OCI-LY1 (cell line): ENCODE data around the gene PARN.

Experiments
- H2AFZ ChIP-seq: fragments of 200-600 bp; sonication (generic), shearing (Covaris generic); 2 replicates; pipeline ENCODE4 v1.6.0; 2014; ENCODE audit warnings: antibody characterized with exemption, mild to moderate bottlenecking, low read length
- H3F3A ChIP-seq: fragments of 200-600 bp; sonication (generic), shearing (Covaris generic); 2 replicates; pipeline ENCODE4 v1.6.0; 2014; ENCODE audit warnings: mild to moderate bottlenecking, antibody characterized with exemption, low read length, moderate library complexity; ENCODE audit not compliant: insufficient read depth
- H3K27ac ChIP-seq: fragments of 200-600 bp; sonication (generic); 2 replicates; pipeline ENCODE4 v1.5.1; 2014; ENCODE audit warnings: low read length, mixed run types, mild to moderate bottlenecking, low read depth; ENCODE audit not compliant: poor library complexity, severe bottlenecking
- H3K27me3 ChIP-seq: fragments of 200-600 bp; sonication (generic); 2 replicates; pipeline ENCODE4 v1.6.0; 2014; ENCODE audit warnings: antibody characterized with exemption, mild to moderate bottlenecking, low read length, moderate library complexity; ENCODE audit not compliant: insufficient read depth
- H3K36me3 ChIP-seq: fragments of 200-600 bp; sonication (generic); 2 replicates; pipeline ENCODE4 v1.6.1; 2014; ENCODE audit warnings: mild to moderate bottlenecking, antibody characterized with exemption, low read length, moderate library complexity, mixed read lengths; ENCODE audit not compliant: insufficient read depth
- H3K4me1 ChIP-seq: fragments of 200-600 bp; sonication (generic); 2 replicates; pipeline ENCODE4 v1.5.1; 2014; ENCODE audit warnings: mild to moderate bottlenecking, low read length, moderate library complexity; ENCODE audit not compliant: insufficient read depth, severe bottlenecking
- H3K4me2 ChIP-seq: fragments of 200-600 bp; sonication (generic), shearing (Covaris generic); 2 replicates; pipeline ENCODE4 v1.6.1; 2014; ENCODE audit warnings: low read length
- H3K4me3 ChIP-seq: fragments of 200-600 bp; sonication (generic); 2 replicates; pipeline ENCODE4 v1.5.1; 2014; ENCODE audit warnings: low read length, low read depth, mild to moderate bottlenecking, mixed read lengths; ENCODE audit not compliant: poor library complexity, severe bottlenecking
- H3K79me2 ChIP-seq: fragments of 200-600 bp; shearing (Covaris generic); 2 replicates; pipeline ENCODE4 v1.6.1; 2016; ENCODE audit warnings: mixed run types, low read length, mixed read lengths; ENCODE audit not compliant: insufficient read depth
- H3K9ac ChIP-seq: fragments of 200-600 bp; sonication (generic), shearing (Covaris generic); 2 replicates; pipeline ENCODE4 v1.6.1; 2014; ENCODE audit warnings: mild to moderate bottlenecking, low read length, mixed read lengths
- H3K9me2 ChIP-seq: fragments of 200-600 bp; sonication (generic), shearing (Covaris generic); 2 replicates; pipeline ENCODE4 v1.6.1; 2014; ENCODE audit warnings: low read depth, mild to moderate bottlenecking, low read length, mixed read lengths
- H3K9me3 ChIP-seq: fragments of 200-600 bp; shearing (Covaris generic); 2 replicates; pipeline ENCODE4 v1.6.1; 2014; ENCODE audit warnings: low read length, mixed read lengths
- H4K20me1 ChIP-seq: fragments of 200-600 bp; sonication (generic), shearing (Covaris generic); 2 replicates; pipeline ENCODE4 v1.6.0; 2016; ENCODE audit warnings: mild to moderate bottlenecking, low read length; ENCODE audit not compliant: insufficient read depth
- EZH2 ChIP-seq: fragments of 200-600 bp; sonication (generic), shearing (Covaris generic); IDR thresholded peaks from 2 replicates; pipeline ENCODE4 v1.8.0; 2017; ENCODE audit warnings: borderline replicate concordance, mixed run types, mild to moderate bottlenecking, antibody characterized with exemption, low read length, moderate library complexity, mixed read lengths
- TF ChIP-seq, protein P1 (sequence below): fragments of 200-600 bp; sonication (generic), shearing (Covaris generic); IDR thresholded peaks from 2 replicates; pipeline ENCODE4 v1.5.1; 2017; ENCODE audit warnings: mild to moderate bottlenecking, antibody characterized with exemption, low read length, moderate library complexity, mixed read lengths

Gene PARN

DNA sequence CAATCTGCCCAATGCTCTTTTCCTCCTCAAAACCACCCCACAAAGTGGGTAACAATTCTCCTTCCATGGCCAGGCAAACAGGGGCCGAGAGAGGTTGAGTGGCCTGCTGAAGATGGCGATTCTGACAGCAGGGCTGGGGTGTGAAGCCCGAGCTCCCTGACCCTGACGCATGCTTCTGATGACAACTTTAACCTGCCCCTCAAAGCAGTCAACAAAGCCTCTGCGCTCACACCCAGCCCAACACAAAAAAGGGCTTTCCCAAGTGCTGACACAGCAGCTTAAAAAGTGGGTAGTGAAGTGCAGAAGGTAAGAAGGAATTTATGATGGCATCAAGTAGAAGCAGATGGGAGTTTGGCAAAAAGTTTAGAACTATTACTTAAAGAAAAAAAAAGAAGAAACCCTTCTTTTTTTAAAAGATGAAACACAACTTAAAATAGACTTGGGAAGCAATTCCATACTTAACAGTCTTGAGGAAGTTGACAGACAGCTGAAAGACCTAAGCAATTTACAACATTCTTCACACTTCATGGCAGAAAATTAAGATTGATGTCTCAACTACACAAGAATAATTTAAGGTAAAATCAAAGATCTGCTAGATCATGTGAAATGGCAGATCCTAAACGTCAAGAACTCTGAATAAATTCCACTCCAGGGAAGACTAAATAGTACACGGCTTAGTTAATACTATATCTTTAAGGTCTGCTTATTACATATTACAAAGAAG is 133.9 kb downstream of the PARN start:
- H3K9me3 ChIP-seq: no peaks in the 10 kb centered on the region
- no peak overlapping the region for H2AFZ ChIP-seq
- H3F3A ChIP-seq: no peaks in the 10 kb centered on the region
- no peak overlapping the region for H3K4me3 ChIP-seq
- H3K79me2 ChIP-seq: no peaks in the 10 kb centered on the region
- peaks cover 8% of the 10 kb centered on the region for H3K4me1 ChIP-seq
- H3K36me3 ChIP-seq: peaks cover 6% of the 10 kb centered on the region; the same call in 1 of the 2 replicates
- H3K9ac ChIP-seq: no peak overlapping the region
- H3K4me2 ChIP-seq: no peak overlapping the region
- H3K27me3 ChIP-seq: no peaks in the 10 kb centered on the region
- H3K27ac ChIP-seq: no peak overlapping the region
- TF ChIP-seq EZH2: no peak
- TF ChIP-seq, protein P1, sequence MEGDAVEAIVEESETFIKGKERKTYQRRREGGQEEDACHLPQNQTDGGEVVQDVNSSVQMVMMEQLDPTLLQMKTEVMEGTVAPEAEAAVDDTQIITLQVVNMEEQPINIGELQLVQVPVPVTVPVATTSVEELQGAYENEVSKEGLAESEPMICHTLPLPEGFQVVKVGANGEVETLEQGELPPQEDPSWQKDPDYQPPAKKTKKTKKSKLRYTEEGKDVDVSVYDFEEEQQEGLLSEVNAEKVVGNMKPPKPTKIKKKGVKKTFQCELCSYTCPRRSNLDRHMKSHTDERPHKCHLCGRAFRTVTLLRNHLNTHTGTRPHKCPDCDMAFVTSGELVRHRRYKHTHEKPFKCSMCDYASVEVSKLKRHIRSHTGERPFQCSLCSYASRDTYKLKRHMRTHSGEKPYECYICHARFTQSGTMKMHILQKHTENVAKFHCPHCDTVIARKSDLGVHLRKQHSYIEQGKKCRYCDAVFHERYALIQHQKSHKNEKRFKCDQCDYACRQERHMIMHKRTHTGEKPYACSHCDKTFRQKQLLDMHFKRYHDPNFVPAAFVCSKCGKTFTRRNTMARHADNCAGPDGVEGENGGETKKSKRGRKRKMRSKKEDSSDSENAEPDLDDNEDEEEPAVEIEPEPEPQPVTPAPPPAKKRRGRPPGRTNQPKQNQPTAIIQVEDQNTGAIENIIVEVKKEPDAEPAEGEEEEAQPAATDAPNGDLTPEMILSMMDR: no peak
- H3K9me2 ChIP-seq: no peaks in the 10 kb centered on the region
- no peaks in the 10 kb centered on the region for H4K20me1 ChIP-seq

DNA sequence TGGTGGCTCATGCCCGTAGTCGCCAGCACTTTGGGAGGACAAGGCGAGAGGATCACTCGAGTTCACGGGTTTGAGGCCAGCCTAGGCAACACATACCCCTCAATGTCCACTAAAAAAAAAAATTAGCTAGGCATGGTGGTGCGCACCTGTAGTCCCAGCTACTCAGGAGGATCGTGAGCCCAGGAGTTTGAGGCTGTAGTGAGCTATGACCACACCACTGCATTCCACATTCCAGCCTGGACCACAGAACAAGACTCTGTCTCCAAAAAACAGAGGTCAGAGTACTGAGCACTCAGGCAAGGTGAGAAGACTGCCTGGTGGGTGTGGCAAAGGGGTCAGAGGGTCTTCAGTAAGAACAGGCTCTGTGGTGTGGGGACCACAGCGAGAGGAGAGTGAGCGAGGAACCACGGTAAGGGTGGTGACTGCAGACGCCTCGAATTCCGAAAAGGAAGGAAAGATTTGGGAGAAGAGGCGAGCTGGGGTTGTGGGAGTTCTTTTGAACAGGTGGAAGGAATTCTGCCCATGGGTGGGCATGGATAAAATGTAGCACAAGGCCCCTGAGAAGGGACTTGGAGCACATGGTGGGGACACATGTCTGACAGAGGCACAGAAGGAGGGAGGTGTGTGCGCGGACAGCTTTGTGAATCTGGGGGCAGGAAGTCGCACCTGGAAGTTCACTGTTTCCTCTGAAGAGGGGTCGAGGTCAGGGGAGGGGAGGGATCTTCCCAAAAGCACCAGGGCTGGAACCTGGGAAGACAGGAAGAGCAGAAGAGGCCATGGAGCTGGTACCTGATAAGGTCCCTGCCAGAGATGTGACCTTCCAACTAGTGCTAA is 134.6 kb downstream of the PARN start:
- Histone ChIP-seq H3K36me3 (peaks cover 6% of the 10 kb centered on the region; the same call in 1 of the 2 replicates), H3K9me2 (no peaks in the 10 kb centered on the region), H4K20me1 (no peaks in the 10 kb centered on the region), H3K4me3 (no peak overlapping the region), H3K4me1 (peaks cover 8% of the 10 kb centered on the region), H3K79me2 (no peaks in the 10 kb centered on the region), H3K9me3 (no peaks in the 10 kb centered on the region), H2AFZ (no peak overlapping the region), H3K4me2 (no peak overlapping the region), H3K27me3 (no peaks in the 10 kb centered on the region), H3K9ac (no peak overlapping the region), H3F3A (no peaks in the 10 kb centered on the region), H3K27ac (no peak overlapping the region)
- no peak for TF ChIP-seq EZH2
- TF ChIP-seq, protein P1: no peak

DNA sequence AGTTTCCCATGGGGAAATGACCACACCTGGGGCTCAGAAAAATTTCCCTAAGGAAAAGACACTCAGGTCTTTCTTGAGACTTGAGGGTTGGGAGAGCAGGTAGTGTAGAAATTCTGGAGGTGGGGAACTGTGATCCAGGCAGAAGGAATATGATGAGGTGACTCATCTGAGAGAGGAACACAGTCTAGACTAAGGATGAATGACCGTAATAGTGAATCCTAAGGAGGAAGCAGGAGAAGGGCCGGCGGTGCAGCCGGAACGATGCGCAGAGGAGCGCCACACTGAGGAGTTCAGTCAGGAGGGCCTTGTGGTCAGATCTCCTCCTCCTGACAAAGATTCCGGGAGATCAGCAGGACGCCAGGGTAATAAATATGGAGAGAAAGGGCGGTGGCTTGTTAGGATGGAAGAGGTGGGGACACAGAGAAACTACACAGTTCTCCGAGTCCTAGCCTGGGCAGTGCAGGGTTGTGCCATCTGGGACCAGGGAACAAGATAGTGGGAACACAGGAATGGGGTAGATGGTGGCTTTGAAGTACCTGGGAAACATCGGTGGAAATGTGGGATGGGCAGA is 135.6 kb downstream of the PARN start:
- no peak overlapping the region for H3K4me3 ChIP-seq
- no peaks in the 10 kb centered on the region for H3F3A ChIP-seq
- no peaks in the 10 kb centered on the region for H3K9me2 ChIP-seq
- no peaks in the 10 kb centered on the region for H3K27me3 ChIP-seq
- H2AFZ ChIP-seq: no peak overlapping the region
- H3K4me1 ChIP-seq: peaks cover 8% of the 10 kb centered on the region
- no peak overlapping the region for H3K4me2 ChIP-seq
- H3K36me3 ChIP-seq: peaks cover 6% of the 10 kb centered on the region; the same call in 1 of the 2 replicates
- H4K20me1 ChIP-seq: no peaks in the 10 kb centered on the region
- H3K9me3 ChIP-seq: no peaks in the 10 kb centered on the region
- no peak for TF ChIP-seq EZH2
- TF ChIP-seq, protein P1: no peak
- H3K79me2 ChIP-seq: no peaks in the 10 kb centered on the region
- no peak overlapping the region for H3K9ac ChIP-seq
- no peak overlapping the region for H3K27ac ChIP-seq
